HG03039 (cell line): ENCODE measurements around the gene GPLD1.
"Not testable (repeated sequence)": the region's sequence is repeated elsewhere in the genome, so short reads cannot be mapped to it uniquely, and the experiment has no call there.

Experiments
- ATAC-seq: cut with Tn5 transposase; IDR thresholded peaks from one replicate; pipeline ENCODE4 v1.9.1; 2021; ENCODE audit warnings: mild to moderate bottlenecking, moderate library complexity; ENCODE audit not compliant: unreplicated experiment

Gene GPLD1

GRCh38 chr6:24415753-24416152, 73.6 kb downstream of the GPLD1 start:
- peak; percentile 80 for ATAC-seq

DNA sequence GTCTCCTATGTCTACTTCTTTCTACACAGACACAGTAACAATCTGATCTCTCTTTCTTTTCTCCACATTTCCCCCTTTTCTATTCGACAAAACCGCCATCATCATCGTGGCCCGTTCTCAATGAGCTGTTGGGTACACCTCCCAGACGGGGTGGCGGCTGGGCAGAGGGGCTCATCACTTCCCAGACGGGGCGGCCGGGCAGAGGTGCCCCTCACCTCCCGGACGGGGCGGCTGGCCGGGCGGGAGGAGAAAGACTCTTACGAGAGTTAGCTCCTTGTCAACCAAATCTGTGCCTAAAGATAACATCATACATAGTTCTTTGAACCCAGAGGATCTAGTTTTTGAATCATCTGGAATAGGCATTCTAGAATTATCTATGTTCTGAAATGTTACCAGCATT, 74.8 kb downstream of the GPLD1 start:
- not testable (repeated sequence) for ATAC-seq

DNA sequence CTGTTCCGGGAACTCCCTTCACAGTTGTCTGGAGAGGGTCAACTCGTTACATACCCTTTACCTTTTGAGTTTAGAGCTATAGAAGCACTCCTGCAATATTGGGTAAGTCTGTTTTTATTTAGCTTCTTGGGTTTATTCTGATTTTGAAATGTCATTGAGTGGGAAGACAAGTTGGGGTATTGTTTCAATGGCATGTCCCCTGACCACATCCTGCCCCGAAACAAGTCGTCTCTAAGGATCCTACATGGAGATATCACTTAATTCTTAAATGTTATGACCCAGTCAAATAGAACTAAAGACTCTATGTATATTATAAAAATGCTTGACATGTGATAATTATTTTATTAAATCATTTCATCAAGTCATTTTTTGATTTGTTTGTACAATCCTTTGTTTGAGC, 77.1 kb downstream of the GPLD1 start:
- ATAC-seq, result no peak

DNA sequence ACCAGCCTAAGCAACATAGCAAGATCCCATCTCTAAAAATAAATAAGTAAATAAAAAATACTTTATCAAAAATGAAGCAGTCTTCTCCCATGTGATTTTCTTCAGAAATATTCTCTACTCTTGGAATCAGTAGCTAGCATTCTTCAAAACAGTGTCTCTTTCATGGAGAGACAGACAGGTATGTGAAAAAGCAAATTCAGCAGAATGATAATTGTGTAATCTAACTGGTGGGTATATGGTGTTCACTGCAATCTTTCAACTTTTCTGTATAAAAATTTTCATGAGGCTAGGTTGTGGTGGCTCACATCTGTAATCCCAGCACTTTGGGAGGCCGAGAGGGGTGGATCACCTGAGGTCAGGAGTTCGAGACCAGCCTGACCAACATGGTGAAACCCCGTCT, 78.8 kb downstream of the GPLD1 start:
- no peak for ATAC-seq

DNA sequence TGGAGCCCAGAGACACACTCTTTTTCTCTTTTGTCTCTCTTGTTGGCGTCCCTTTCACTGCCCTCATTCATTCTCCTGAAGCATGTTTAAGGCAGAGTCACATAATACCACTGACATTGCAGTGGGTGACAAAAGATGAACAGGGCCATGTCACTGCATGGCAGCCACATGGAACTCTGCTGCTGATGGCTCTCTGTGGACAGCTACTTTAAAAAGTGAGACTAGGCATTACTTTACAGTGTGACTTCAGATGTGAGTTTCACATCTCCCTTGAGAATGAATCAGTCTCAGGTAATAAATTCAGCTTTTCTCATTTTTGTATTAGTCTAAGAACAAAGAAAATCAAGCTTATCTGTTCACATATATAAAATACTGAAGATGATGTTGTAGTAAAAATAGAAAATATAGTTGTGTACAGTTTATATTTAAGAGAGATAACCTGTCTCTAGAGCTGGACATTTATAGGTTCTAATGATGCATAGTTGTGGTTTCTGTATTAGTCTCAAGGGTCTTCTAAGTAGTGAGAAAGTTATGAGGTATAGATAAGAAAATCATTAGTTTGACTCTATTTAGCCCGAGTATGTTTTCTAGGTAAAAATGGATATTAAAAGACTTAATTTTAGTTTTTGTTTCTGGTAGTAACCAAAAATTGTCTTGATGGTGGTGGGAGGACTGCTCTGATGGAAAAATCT, 80.5 kb downstream of the GPLD1 start:
- peak; percentile 75 for ATAC-seq

GRCh38 chr6:24405262-24405661, 84.1 kb downstream of the GPLD1 start:
- ATAC-seq, result no peak

DNA sequence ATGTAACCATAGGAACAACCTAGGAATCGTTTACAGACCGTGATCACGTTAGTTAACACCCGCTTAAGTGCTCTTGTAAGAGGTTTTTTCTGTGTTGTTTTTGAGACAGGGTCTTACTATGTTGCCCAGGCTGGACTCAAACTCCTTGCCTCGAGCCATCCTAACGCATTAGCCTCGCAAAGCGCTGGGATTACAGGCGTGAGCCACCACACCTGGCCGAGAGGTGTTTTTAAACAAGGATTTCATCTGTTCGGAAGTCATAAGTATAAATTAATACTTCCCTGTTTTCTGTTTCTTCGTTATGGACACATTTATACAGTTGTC, 85.9 kb downstream of the GPLD1 start:
- no peak for ATAC-seq

DNA sequence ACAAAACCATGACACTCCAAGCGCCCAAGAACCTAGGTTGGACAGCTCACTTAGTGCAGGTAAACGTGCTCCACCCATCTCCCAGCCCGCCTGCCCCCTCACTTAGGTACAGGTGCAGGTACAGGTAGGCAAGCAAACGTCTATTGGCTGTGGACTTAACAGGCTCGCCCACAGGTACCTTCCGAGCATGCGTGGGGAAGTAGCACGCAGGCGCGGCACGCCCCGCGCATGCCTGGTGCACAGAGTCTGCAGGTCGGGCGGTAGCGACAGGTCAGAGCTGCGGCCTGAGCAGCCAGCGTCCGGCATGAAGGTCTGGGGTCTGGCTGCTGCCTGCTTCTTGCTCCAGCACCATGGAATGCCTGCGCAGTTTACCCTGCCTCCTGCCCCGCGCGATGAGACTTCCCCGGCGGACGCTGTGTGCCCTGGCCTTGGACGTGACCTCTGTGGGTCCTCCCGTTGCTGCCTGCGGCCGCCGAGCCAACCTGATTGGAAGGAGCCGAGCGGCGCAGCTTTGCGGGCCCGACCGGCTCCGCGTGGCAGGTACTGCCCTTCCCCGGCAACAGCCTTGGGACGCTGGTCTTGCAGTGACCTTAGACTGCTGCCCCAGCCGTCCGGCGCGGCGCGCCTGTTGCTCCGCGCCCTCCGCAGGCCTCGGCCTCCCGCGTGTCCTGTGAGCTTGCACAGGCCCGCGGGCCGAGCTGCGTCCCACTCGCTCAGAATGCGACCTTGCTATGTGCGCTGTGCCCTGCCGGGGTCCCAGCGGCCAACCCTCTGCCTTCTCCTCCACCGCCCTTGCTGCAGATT, 86.5 kb downstream of the GPLD1 start, which contains the start of gene MRS2:
Gene MRS2, plus strand, starts transcription at position 240 of the 804 bp plus-strand sequence. Its CDS starts 111 bp downstream, at position 351.
- ATAC-seq, result peak; percentile 94

DNA sequence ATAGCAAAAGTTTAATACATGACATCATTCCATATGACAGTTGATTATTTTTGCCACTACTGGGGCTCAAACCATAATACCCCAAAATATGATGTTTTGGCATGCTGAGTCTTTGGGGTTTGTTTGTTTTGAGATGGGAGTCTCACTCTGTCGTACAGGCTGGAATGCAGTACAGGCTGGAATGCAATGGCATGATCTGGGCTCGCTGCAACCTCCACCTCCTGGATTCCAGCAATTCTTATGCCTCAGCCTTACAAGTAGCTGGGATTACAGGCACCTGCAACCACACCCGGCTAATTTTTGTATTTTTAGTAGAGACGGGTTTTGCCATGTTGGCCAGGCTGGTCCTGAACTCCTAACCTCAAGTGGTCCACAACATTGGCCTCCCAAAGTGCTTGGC, 87.9 kb downstream of the GPLD1 start:
- ATAC-seq, result no peak

- not testable (repeated sequence) for ATAC-seq
Observed at GRCh38 chr6:24400045-24401039, 89.0 kb downstream of the GPLD1 start.

GRCh38 chr6:24397631-24398030, 91.7 kb downstream of the GPLD1 start:
- ATAC-seq, result no peak

DNA sequence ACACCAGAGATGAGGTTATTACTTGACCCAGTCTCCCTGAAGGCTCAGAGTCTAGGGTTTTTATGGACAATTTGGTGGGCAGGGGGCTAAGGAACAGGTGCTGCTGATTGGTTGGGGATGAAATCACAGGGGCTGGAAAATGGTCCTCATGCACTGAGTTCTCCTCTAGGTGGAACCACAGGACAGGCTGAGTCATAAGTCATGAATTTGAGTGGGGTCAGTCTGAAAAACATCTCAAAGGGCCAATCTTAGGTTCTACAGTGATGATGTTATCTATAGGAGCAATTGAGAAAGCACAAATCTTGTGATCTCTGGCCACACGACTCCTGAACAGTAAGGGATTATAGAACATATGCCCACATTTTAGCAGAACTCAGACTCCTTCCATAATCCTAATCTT, 92.6 kb downstream of the GPLD1 start:
- no peak for ATAC-seq

DNA sequence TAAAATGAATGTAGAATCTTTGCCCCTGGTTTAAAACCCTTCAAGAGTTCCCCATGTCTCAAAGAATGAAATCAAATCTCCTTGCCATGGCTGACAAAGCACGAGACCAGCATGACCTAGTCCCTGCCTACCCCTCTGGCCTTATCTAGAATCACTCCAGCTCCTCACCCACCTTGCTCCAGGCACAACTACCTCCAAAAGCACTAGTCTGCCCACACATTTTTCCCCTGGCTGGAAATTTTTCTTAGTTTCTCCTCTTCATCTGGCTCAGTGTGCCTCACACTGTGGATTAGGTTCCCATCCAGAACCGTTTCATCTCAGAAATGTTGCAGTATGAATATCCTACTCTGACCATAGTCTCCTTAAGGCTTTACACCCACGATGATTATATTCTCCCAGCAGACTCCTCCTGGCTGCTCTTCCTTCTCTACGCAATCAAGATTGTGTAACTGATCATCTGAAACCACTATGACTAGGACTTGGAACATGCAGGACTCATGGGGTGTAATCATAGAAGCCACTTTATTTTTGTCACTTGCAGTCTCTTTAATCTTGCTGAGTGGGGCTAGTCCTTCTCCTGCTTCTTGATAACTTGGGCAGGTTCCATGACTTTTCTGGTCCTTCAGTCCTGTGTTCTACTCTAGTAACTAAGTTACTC, 94.5 kb downstream of the GPLD1 start:
- ATAC-seq, result no peak

- ATAC-seq, result no peak
Observed at GRCh38 chr6:24394061-24394779, 95.2 kb downstream of the GPLD1 start.

DNA sequence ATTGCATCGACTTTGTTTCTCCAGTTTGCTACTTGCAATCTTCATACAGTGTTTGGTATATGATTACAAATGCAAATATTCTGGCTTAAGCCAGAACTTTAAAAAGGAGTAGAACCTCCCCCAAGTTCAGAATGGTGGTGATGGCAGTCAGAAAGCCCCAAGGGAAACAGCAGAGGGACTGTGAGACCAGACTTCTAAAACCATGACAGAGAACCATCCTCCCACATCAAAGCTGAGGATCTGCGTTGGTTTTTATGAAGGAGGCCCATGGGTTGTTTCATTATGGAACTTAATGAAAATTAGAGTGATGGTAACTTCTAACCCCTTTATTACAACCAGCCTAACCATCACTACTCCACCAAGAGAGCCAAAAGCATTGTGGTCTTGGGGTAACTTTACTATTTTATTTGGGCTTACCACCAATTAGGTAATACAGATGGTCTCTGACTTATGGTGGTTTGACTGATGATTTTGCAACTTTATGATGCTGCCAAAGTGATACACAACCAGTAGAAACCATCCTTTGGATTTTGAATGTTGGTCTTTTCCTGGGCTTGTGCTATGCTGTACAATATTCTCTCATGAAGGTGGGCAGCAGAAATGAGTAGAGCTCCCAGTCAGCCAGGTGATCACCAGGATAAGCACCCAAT, 97.5 kb downstream of the GPLD1 start:
- peak; percentile 80 for ATAC-seq

DNA sequence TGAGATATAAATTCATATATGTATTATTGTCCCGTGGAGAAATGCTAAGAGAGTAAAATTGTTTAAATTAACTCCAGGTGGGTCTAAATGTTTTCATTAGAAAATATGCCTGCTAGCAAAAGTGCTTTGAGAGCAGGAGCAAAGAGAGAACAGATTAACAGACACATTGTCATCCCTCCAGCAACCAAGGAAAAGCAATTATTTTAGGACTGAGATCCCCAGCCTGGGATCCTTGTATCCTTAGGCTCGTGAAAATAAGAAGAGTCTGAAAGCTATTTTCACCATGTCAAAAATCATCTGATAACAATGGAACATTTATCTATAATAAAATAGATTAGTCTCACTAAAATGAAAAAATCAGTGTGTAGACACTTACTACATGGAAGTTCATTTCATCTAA, 98.2 kb downstream of the GPLD1 start:
- no peak for ATAC-seq

DNA sequence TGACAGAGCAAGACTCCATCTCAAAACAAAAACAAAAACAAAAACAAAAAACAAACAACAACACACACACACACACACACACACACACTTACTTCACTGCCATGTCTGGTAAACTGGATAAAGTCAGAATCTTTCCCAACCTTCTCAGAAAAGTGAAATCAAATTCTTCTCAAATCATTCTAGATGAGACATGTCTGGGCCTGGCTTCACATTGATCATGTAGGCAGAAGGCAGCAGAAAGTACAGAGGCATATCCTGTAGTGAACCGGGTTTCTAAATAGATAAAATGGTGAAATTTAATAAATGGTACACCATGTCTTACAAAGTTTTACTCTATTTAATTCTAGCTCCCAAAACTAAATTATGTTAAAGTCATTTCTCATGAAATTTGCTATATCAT, 101.6 kb downstream of the GPLD1 start:
- no peak for ATAC-seq

- ATAC-seq, result no peak
Observed at GRCh38 chr6:24385536-24386269, 103.7 kb downstream of the GPLD1 start.
